ENCODE results near the gene NECAB2. TPM values are rescaled to one million over a fixed set of nuclear protein-coding genes. Genes with fewer than 3 reads are reported as not detected.

NECAB2 gene
- total RNA-seq, 1 experiment from 2014 or later, result 7.4 TPM

DNA sequence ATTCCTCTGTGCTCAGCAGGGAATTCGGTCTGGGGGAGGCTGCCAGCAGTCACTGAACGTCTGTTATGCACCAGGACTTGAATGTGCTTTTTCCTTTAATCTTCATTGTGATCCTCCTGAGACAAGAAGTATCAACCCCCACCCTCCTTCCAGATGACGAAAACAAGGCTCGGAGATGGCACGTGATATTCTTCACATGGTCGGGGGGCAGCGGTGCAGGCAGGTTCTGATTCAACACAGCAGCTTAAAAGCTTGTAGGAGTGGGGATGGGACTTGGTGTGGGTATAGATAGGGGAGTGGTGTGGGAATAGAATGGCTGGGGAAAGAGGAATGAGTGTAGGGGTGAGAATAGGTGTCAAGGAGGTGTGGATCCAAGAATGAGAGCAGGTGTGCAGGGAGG is 6.4 kb downstream of the NECAB2 start:
- DNase-seq (ENCODE audit: low spot score), result no peak
- in situ Hi-C loops (cut with HindIII; ENCODE audit: low sequenced_read_pairs), result no loop called here

DNA sequence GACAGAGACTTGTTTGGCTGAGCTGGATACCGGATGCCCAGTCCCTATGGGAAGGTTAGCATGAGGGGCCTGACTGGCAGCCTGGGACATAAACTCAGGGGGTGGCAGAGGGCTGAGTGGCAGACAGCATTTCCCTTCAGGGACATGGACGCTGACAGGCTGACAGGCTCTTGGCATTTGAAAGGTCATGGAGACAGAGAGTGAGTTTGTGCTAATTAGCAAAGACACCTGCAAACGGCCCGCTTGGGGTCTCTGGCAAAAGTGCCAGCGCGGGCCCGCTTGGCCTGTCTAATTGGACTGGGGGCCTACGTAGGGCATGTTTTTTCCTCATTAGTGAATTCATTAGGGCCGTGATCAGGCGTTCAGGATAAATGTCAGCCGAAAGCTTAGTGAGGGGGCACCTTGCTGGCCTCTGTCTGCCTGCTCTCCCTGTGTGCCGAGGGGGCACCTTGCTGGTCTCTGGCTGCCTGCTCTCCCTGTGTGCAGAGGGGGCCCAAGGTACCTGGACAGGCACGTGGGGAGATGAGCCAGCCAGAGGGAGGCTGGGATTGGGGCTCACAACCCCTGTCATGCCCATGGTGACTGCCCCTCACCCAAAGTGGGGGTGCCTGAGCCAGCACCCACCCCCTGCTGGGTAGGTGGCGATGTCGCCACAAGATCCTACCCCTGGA is 7.7 kb downstream of the NECAB2 start:
- DNase-seq (ENCODE audit: low spot score), result no peak
- in situ Hi-C loops (cut with HindIII; ENCODE audit: low sequenced_read_pairs), result loop anchor here (5.0 kb wide), 1 partner anchor 92 kb away; no protein-coding TSS in a partner anchor

DNA sequence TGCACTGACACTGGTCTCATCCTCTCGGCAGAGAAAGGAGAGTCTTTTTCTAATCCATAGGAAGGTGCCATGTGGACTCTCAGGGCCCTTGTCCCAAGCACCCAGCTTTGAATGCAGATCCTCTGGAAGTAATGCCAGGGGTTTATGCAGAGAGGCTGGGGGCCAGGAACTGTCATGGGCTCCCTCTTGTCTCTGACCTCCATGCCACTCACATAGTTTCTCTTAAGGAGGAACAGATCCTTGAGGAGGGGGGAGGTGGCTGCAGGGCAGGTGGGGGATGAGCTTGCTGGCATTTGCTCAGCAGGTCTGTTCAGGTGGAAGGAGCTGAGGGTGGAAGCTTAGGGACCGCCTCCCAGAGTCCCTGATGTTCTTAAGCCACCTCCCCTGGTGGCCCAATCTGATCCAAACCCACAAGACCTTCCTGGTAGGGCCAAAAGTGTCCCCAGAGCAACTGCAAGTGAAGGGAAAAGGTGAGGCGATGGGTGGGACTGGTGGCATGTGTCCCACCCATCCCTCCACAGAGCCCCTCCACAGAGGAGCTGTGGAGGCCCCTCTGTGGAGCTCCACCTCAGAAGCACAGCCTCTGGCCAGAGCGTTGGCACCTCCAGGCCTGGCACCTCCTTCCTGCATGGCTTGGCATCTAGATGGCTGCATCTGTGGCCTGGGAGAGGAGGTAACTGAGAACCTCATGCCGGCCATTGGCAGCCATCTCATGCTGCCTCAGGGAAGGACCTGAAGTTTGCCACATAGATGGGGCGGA is 9.2 kb downstream of the NECAB2 start:
- DNase-seq (ENCODE audit: low spot score), result no peak
- in situ Hi-C loops (cut with HindIII; ENCODE audit: low sequenced_read_pairs), result loop anchor here (5.0 kb wide), 1 partner anchor 90 kb away; no protein-coding TSS in a partner anchor

DNA sequence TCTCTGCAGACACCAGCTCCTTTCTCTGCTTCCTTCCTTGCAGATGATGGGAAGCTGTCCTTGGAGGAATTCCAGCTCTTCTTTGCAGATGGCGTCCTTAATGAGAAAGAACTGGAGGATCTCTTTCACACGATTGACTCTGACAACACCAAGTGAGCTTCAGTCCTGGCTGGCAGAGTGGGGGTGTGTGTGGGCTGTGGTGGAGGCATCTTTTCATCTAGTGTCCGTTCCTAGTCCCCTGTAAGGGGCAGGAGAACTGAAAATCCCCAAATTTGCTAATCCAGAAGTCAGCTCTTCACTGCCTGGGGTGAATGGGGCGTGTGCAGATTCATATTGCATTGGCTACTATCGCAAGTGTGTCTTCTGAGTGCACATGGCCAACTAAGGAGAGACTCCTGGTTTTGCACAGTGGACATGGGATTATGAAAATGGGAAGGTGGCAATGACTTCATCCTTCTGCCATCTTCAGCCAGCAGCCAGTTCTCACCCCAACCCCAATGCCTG is 10.4 kb downstream of the NECAB2 start:
- in situ Hi-C loops (cut with HindIII; ENCODE audit: low sequenced_read_pairs), result loop anchor here (5.0 kb wide), 1 partner anchor 89 kb away; no protein-coding TSS in a partner anchor
- DNase-seq (ENCODE audit: low spot score), result no peak

DNA sequence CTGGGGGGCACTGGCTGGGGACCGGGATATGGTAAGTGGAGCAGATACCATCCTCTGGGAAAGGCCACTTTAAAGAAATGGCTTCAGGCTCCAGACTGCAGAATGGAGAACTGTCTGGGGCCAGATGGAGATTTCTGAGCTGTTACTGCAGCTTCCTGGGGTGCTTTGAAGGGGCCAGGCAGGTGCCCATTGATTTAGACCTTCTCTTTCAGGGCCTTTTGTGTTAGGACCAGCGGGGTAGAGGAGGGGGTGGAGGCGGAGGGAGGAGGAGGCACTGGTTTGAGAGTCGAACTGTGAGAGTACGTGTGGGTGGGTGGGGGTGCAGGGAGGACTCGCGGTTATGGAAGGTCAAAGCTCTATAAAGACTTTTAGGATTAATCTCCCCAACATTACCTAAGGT is 11.4 kb downstream of the NECAB2 start:
- DNase-seq (ENCODE audit: low spot score), result no peak
- in situ Hi-C loops (cut with HindIII; ENCODE audit: low sequenced_read_pairs), result loop anchor here (5.0 kb wide), 1 partner anchor 88 kb away; no protein-coding TSS in a partner anchor

DNA sequence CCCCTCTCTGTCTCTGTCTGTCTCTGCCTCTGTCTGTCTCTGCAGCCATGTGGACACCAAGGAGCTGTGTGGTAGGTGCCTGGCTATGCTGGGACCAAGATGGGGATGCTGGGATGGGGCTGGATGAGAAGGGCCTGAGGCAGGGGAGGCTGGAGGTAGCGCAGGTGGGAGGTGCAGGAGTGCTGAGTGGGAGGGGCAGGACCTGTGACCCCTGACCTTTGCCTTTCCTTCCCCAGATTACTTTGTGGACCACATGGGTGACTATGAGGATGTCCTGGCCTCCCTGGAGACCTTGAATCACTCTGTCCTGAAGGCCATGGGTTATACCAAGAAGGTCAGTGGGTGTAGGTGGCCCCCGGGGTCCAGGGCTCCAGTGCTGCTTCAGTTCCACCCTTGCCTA is 12.8 kb downstream of the NECAB2 start:
- DNase-seq (ENCODE audit: low spot score), result no peak
- in situ Hi-C loops (cut with HindIII; ENCODE audit: low sequenced_read_pairs), result no loop called here

DNA sequence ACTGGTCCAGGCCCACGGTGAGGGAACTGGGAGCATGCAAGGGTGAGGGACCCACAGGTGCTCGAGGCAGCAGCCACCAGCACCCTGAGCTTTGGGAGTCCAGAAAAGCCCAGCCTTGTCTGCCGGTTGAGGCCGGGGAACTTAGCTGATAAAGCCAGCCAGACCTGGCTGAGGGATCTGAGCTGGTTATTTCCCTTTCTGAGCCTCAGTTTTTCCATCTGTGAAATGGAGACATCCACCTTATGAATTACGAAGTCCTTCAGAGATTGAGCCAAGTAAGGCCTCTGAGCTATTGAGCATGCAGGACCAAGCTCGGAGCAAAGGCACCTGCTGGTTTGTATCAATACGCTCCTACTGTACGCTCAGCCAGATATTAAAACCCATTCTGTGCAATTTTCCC is 13.8 kb downstream of the NECAB2 start:
- in situ Hi-C loops (cut with HindIII; ENCODE audit: low sequenced_read_pairs), result no loop called here
- DNase-seq (ENCODE audit: low spot score), result no peak

DNA sequence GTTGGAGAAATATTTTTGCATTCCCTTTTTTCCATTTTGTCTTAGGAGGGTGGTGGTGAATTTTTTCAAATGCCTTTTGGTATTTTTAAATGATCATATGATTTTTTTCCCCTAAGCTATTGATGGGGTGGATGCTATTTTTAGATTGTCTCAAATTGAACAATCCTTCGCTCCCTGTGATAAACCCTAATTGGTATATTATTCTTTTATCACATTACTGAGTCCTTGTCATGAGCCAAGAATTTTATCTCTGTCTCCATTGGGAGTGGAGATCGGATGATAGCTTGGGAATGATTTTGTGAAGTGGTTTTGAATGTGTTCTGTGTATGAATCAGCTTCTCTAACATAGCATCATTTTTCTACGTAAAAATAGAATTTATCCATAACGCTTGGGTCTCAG is 15.4 kb downstream of the NECAB2 start:
- in situ Hi-C loops (cut with HindIII; ENCODE audit: low sequenced_read_pairs), result no loop called here
- no peak for DNase-seq (ENCODE audit: low spot score)

DNA sequence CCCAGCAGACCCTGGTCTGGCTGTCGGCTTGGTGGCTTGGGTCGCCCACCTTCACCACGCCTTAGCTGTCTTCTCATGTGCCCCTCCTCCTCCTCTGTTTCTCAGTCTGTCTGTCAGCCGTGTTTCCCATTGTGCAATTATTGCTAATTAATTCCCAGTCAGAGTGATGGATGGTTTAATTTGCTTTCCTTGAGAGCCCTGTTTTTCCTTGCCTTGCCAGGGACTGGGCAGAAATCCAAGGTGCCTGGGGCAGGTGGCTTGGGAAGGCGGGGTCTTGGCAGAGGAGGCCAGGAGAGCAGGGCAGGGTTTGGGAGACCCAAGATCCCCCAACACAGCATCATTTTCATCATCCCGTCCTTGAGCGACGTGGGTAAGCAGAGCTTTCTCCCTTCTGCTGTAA is 21.3 kb downstream of the NECAB2 start:
- in situ Hi-C loops (cut with HindIII; ENCODE audit: low sequenced_read_pairs), result no loop called here
- no peak for DNase-seq (ENCODE audit: low spot score)

DNA sequence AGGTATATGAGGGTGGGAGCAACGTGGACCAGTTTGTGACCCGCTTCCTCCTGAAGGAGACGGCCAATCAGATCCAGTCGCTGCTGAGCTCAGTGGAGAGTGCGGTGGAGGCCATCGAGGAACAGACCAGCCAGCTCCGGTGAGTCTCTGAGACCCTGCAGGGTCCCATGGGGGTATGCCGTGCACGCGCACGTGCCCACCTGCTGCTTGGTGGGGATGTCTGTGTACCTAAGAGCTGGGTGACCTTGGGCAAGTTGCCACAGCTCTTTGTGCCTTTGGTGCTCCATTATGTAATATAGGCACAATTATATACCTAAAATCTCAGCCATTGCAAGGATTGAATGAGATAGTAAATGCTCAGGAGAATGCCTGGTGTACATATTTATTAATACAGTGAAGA is 22.4 kb downstream of the NECAB2 start:
- in situ Hi-C loops (cut with HindIII; ENCODE audit: low sequenced_read_pairs), result no loop called here
- no peak for DNase-seq (ENCODE audit: low spot score)

DNA sequence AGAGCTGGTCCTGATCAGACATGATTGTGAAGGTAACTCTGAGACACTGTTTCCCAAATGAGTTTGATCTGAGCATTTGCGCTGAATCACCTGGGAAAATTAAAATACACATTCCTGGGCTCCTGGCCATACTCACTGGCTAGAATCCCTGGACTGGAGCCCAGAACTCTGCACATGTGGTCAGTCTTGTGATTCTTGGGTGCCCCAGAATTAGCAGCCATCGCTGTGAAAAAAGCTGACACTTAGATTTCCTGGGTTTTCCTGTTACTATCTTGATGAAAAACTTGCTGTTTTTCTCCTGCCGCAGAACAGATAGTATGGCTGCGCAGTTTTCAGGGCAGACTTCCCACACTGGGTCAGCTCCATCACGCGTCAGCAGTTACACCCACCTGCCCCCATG is 24.6 kb downstream of the NECAB2 start:
- no peak for DNase-seq (ENCODE audit: low spot score)
- in situ Hi-C loops (cut with HindIII; ENCODE audit: low sequenced_read_pairs), result no loop called here

DNA sequence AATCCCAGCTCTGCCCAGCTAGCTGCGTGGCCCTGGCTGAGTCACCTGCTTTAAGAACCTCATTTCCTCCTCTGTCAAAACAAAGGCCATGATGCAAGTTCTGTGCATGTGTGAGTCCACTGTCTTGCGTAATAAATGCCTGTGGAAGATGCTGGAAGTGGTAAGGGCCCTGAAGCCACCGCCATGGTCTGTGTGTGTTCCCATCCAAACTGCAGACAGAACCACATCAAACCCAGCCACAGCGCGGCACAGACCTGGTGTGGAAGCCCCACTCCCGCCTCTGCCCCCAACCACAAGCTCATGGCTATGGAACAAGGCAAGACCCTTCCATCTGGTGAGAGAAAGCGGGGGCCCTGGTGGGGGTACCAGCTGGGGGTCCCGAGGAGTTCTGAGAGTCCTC is 26.0 kb downstream of the NECAB2 start:
- in situ Hi-C loops (cut with HindIII; ENCODE audit: low sequenced_read_pairs), result no loop called here
- no peak for DNase-seq (ENCODE audit: low spot score)

DNA sequence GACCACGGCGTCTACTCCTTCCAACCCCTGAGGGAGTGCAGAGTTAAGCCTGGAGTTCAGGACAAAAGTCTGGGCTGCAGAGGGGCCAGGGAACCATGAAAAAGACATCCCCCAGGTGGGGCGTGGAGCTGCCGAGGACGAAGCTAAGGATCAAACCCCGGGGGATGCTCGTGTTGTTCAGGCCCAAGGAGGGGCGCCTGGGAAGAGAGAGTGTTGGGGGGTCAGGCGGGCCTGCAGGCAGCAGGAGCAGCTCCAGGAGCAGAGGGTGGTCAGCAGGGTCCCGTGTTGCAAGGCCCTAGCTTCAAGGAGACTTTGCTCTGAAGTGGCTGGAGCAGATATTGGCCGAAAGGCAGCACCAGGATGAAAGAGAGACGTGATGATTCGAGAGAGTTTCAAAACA is 26.7 kb downstream of the NECAB2 start:
- in situ Hi-C loops (cut with HindIII; ENCODE audit: low sequenced_read_pairs), result no loop called here
- DNase-seq (ENCODE audit: low spot score), result no peak

DNA sequence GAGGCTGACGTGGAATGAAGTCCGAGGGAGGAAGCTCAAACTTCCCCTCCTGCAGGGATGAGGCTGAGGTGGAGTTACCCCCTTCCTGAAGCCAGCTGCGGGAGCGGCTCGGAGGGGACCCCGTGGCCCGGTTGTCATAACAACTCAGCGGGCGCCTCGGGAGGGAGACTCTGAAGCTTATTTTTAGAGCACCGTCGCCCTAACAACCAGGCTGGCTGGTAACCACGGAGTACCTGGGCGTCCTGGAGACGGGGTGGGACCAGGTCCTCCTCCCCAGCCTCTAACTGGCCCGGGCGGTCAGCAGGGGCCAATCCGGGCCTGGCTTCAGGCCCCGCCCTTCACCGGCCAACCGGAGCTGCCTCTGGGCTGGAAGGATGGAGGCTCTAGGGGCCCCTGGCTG is 27.7 kb downstream of the NECAB2 start:
- peak; percentile 96 for DNase-seq (ENCODE audit: low spot score)
- in situ Hi-C loops (cut with HindIII; ENCODE audit: low sequenced_read_pairs), result no loop called here

DNA sequence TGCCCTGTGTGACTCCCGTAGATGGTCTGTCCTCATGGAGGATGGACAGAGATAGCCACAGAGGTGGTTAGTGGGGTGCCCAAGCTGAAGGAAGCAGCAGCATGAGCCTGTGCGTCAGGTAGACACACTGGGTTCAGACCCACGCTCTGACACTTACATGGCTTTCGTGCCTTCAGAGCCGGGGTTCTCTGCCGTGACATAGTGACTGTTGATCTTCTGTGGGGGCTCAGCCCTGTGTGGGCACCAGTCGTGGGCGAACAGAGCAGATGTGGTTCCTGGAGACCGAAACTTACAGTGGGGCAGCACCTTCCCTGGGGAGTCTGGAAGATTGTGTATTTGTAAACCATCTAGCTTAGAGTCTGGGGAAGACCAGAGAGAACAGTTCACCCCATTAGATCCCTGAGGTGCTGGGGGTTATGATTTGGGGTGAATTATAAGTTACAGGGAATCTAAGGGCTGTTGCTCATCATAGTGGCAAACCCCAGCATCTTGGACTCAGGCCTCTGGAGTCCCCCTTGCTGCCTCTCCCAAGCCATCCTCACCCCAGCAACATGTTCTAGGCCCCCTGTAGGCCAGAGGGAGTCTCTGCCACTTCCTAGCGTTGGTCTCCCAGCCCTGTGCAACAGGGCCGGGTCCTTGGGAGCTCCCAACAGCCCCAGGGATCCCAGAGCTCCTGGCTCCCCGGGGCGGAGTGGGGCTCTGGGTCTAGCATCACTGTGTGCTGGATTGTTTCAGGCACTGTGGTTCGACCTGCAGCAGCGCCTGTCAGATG is 28.6 kb downstream of the NECAB2 start:
- in situ Hi-C loops (cut with HindIII; ENCODE audit: low sequenced_read_pairs), result no loop called here
- no peak for DNase-seq (ENCODE audit: low spot score)

DNA sequence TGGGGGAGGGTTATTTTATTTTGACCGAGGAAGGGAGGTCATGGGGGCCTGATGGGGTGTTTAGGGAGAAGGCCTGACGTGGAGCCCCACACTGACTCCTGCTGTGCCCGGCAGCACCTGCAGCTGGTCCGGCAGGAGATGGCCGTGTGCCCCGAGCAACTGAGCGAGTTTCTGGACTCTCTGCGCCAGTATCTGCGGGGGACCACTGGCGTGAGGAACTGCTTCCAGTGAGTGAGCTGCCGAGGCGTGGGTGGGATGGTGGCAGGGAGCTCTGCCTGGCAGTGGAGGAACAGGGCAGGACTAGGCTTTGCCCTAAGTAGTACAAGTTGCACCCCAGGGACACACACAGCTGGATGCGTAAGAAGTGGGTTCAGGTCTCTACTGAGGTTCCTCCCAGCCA is 30.0 kb downstream of the NECAB2 start:
- no peak for DNase-seq (ENCODE audit: low spot score)
- in situ Hi-C loops (cut with HindIII; ENCODE audit: low sequenced_read_pairs), result no loop called here

DNA sequence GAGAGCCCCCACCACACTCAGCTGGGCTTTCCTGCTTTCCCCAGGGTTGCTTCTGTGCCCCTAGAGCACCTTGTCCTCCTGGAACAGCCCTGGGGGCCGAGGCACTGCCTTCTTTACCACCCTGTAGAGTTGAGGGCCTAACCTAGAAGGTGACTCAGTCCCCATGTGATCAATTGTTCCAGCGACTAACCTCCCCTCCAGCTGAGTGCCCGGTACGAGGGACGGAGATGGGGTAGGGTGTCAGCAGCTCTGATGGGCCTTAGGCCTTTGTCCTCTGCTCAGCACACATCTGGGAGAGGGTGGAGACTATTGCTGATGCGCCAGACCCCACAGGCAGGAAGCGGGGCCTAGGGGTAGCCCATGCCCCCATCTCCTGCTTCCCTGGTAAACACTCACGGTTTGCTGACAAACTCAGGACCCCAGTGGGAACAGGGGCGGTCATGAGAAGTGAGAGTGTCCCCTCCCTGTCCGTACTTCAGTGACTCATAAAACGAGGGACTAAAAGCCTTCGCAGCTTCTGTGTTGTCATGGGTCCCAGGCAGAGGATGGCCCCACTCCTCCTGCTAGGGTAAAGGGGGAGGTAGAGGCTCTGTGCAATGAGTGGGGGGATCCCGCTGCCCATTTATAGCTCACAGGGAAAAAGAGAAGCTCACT is 33.1 kb downstream of the NECAB2 start:
- in situ Hi-C loops (cut with HindIII; ENCODE audit: low sequenced_read_pairs), result no loop called here
- DNase-seq (ENCODE audit: low spot score), result no peak

DNA sequence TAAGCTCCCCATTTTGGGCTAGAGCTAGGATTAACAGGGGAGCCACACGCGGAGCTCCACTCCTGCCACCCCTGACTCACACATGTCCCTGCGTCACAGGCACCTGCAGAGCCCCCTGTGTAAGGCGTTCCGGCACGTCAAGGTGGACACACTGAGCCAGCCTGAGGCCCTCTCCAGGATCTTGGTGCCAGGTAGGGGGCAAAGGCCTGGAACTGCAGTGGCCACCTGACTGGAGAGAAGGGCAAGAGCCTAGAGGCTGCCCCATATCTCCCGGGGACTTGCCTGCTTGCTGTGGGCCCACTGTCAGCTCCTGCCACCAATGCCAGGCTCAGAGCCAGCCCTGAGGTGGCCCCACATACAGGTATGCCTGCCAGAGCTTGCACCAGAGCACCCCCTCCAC is 33.7 kb downstream of the NECAB2 start:
- DNase-seq (ENCODE audit: low spot score), result no peak
- in situ Hi-C loops (cut with HindIII; ENCODE audit: low sequenced_read_pairs), result no loop called here

DNA sequence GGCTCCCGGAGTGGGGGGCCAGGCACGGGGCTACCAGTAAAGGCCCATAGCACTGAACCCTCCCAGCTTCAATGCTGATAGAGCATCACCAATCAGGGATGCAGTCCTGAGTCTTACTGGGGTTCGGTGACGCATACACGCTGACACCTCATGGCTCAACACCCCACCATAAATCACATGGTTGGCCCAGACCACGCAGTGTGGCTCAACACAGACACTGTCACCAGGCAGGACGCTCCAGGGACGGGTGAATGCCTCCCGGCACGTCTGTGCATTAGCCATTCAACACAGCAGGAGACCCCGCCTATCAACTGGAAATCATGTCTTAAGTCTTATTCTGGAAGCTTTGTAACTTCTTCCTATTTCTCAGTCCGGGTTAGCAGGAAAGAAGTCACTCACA is 35.0 kb downstream of the NECAB2 start:
- in situ Hi-C loops (cut with HindIII; ENCODE audit: low sequenced_read_pairs), result no loop called here
- DNase-seq (ENCODE audit: low spot score), result no peak
